IMR-90 (cell line): ENCODE measurements around the gene SEPHS2. TPM values are rescaled to one million over a fixed set of nuclear protein-coding genes. Genes with fewer than 3 reads are reported as not detected.

Experiments used
- ATAC-seq: fragments of 200-7000 bp; cut with Tn5 transposase; 2 replicates; pipeline ENCODE4 v1.9.1; 2020; ENCODE audit warnings: low read depth, mild to moderate bottlenecking, moderate library complexity
- BruUV-seq: library from RNA; stranded (reverse); fragments of 400-500 nt; replicated peaks from 2 replicates; lab custom pipeline; 2021; lab: Mats Ljungman, UMichigan
- CTCF ChIA-PET: fragments of 300-600 bp; formaldehyde crosslinking; extraction: SDS; loops from one replicate; lab custom pipeline; 2021; ENCODE audit warnings: antibody characterized with exemption; lab: Yijun Ruan, JAX
- POLR2A ChIA-PET: fragments of 300-600 bp; sonication (Branson Sonifier 250); formaldehyde crosslinking; loops from one replicate; lab custom pipeline; 2022; ENCODE audit warnings: antibody characterized with exemption; ENCODE audit not compliant: unreplicated experiment; lab: Charles Lee
- DNase-seq: peaks from one replicate; pipeline ENCODE4 v3.0.0; 2013
- H2AFZ ChIP-seq: replicated peaks from 2 replicates; pipeline ENCODE3; 2013; ENCODE audit warnings: low read length, mild to moderate bottlenecking; ENCODE audit not compliant: poor library complexity
- H2AK5ac ChIP-seq: 2 replicates; pipeline ENCODE4 v1.6.1; 2013; ENCODE audit warnings: low read depth, low read length, inconsistent platforms
- H2AK9ac ChIP-seq: replicated peaks from 2 replicates; pipeline ENCODE3; 2013; ENCODE audit warnings: mild to moderate bottlenecking, low read depth, low read length, moderate library complexity; ENCODE audit not compliant: poor library complexity
- H2BK120ac ChIP-seq: 2 replicates; pipeline ENCODE4 v1.6.1; 2013; ENCODE audit warnings: low read depth, low read length, inconsistent platforms
- H2BK15ac ChIP-seq: 3 replicates; pipeline ENCODE4 v1.6.1; 2013; ENCODE audit warnings: low read depth, low read length, inconsistent platforms
- H2BK20ac ChIP-seq: 2 replicates; pipeline ENCODE4 v1.6.1; 2013; ENCODE audit warnings: low read depth, mild to moderate bottlenecking, inconsistent platforms, low read length, moderate library complexity
- H2BK5ac ChIP-seq: 2 replicates; pipeline ENCODE4 v1.6.1; 2013; ENCODE audit warnings: mild to moderate bottlenecking, low read depth, low read length, inconsistent platforms; ENCODE audit not compliant: poor library complexity, severe bottlenecking
- H3K14ac ChIP-seq: replicated peaks from 2 replicates; pipeline ENCODE4 v1.6.1; 2013; ENCODE audit warnings: low read depth, low read length, inconsistent platforms
- H3K18ac ChIP-seq: 2 replicates; pipeline ENCODE4 v1.6.1; 2013; ENCODE audit warnings: low read depth, low read length, control low read depth
- H3K23ac ChIP-seq: 2 replicates; pipeline ENCODE4 v1.6.1; 2013; ENCODE audit warnings: low read depth, low read length, inconsistent platforms
- H3K27ac ChIP-seq: 2 replicates; pipeline ENCODE4 v1.5.1; 2013; ENCODE audit warnings: mild to moderate bottlenecking, control low read depth, low read length; ENCODE audit not compliant: insufficient read depth
- H3K27me3 ChIP-seq: 2 replicates; pipeline ENCODE4 v1.6.1; 2013; ENCODE audit warnings: low read length; ENCODE audit not compliant: control insufficient read depth, insufficient read depth
- H3K36me3 ChIP-seq: 2 replicates; pipeline ENCODE4 v1.6.1; 2013; ENCODE audit warnings: low read length, mixed read lengths; ENCODE audit not compliant: control insufficient read depth, insufficient read depth
- H3K4ac ChIP-seq: 2 replicates; pipeline ENCODE4 v1.6.1; 2013; ENCODE audit warnings: low read depth, low read length, inconsistent platforms
- H3K4me1 ChIP-seq: 2 replicates; pipeline ENCODE4 v1.6.1; 2013; ENCODE audit warnings: low read length, mixed read lengths; ENCODE audit not compliant: control insufficient read depth, insufficient read depth
- H3K4me2 ChIP-seq: 2 replicates; pipeline ENCODE4 v1.6.1; 2013; ENCODE audit warnings: low read depth, mild to moderate bottlenecking, control low read depth, low read length, moderate library complexity
- H3K4me3 ChIP-seq: 2 replicates; pipeline ENCODE4 v1.5.1; 2013; ENCODE audit warnings: low read depth, mild to moderate bottlenecking, control low read depth, low read length, moderate library complexity; ENCODE audit not compliant: insufficient read depth
- H3K56ac ChIP-seq: 2 replicates; pipeline ENCODE4 v1.6.1; 2013; ENCODE audit warnings: low read length, inconsistent platforms; ENCODE audit not compliant: insufficient read depth; ENCODE audit errors: extremely low read depth
- H3K79me1 ChIP-seq, 2 experiments: 2 replicates each; pipeline ENCODE4 v1.6.1; 2013; ENCODE audit warnings: low read length in 2 of 2, inconsistent platforms in 1 of 2, low read depth in 1 of 2
- H3K9ac ChIP-seq: 2 replicates; pipeline ENCODE4 v1.6.1; 2013; ENCODE audit warnings: low read depth, low read length, control low read depth
- H3K9me1 ChIP-seq: 2 replicates; pipeline ENCODE4 v1.6.1; 2013; ENCODE audit warnings: low read length, inconsistent platforms; ENCODE audit not compliant: insufficient read depth
- H3K9me3 ChIP-seq: 2 replicates; pipeline ENCODE4 v1.6.1; 2013; ENCODE audit warnings: low read length; ENCODE audit not compliant: control insufficient read depth, insufficient read depth
- H4K20me1 ChIP-seq: 2 replicates; pipeline ENCODE4 v1.6.1; 2013; ENCODE audit warnings: low read length, inconsistent platforms; ENCODE audit not compliant: insufficient read depth
- H4K5ac ChIP-seq: 2 replicates; pipeline ENCODE4 v1.6.1; 2013; ENCODE audit warnings: mild to moderate bottlenecking, low read depth, low read length, control low read depth
- H4K8ac ChIP-seq, 2 experiments: 2 replicates each; pipeline ENCODE4 v1.6.1; 2013; ENCODE audit warnings: low read depth in 2 of 2, low read length in 2 of 2, control low read depth in 1 of 2, inconsistent platforms in 1 of 2
- H4K91ac ChIP-seq: 2 replicates; pipeline ENCODE4 v1.6.1; 2013; ENCODE audit warnings: low read depth, low read length, inconsistent platforms; ENCODE audit not compliant: insufficient read depth
- BHLHE40 ChIP-seq: fragments of 150-350 bp; IDR thresholded peaks from 2 replicates; pipeline ENCODE4 v1.6.1; 2016; ENCODE audit warnings: mild to moderate bottlenecking, low read depth, low read length
- CEBPB ChIP-seq: IDR thresholded peaks from 2 replicates; pipeline ENCODE4 v1.6.1; 2012; ENCODE audit warnings: low read depth, low read length, improper control_type of control experiment
- FOS ChIP-seq: fragments of 150-350 bp; IDR thresholded peaks from 2 replicates; pipeline ENCODE4 v1.6.1; 2016; ENCODE audit warnings: low read depth, low read length
- MAFK ChIP-seq: IDR thresholded peaks from 2 replicates; pipeline ENCODE4 v1.6.1; 2012; ENCODE audit warnings: low read depth, low read length, improper control_type of control experiment
- MXI1 ChIP-seq: IDR thresholded peaks from 2 replicates; pipeline ENCODE4 v1.6.1; 2012; ENCODE audit warnings: low read depth, mild to moderate bottlenecking, low read length, moderate library complexity, borderline replicate concordance
- SMC3 ChIP-seq: fragments of 150-350 bp; IDR thresholded peaks from 2 replicates; pipeline ENCODE4 v1.6.1; 2016; ENCODE audit warnings: low read depth, mild to moderate bottlenecking, antibody characterized with exemption, low read length, moderate library complexity
- WGBS, 2 experiments: methylation state at CpG; one replicate each; pipeline versions ENCODE4 v1.1.5 to v1.1.7; 2013; ENCODE audit warnings: missing lambda C conversion rate in 2 of 2; ENCODE audit not compliant: insufficient read length in 1 of 2; ENCODE audit errors: extremely low coverage in 2 of 2; 5-methylcytosine and 5-hydroxymethylcytosine counted together
- dilution Hi-C: fragments of 300-500 bp; cut with HindIII; formaldehyde crosslinking; loops from one replicate; pipeline ENCODE4 v1.14.3; 2018; ENCODE audit warnings: low sequenced_read_pairs; ENCODE audit not compliant: unreplicated experiment
- in situ Hi-C: fragments of 300-500 bp; cut with MboI; formaldehyde crosslinking; loops from 3 replicates; pipeline ENCODE4 v1.14.3; 2019; ENCODE audit warnings: low sequenced_read_pairs, inconsistent platforms, mixed read lengths
- intact Hi-C: fragments of 100-400 bp; cut with micrococcal nuclease; formaldehyde crosslinking; loops from 2 replicates; pipeline ENCODE4 v1.10.0; 2022
- polyA plus RNA-seq, 3 experiments: library from polyadenylated mRNA; depleted of rRNA; stranded (reverse); fragments of >200 nt; gene quantifications; 2 replicates each; pipeline ENCODE4 v1.2.3, GENCODE V29; 2012; ENCODE audit warnings: low replicate concordance in 1 of 3
- total RNA-seq: library from RNA; depleted of rRNA; stranded (reverse); fragments of >200 nt; gene quantifications from 2 replicates; pipeline ENCODE4 v1.2.3, GENCODE V29; 2012
- TF ChIP-seq, protein P1 (sequence below): conservative IDR thresholded peaks from 2 replicates; pipeline ENCODE4 v1.5.1; 2012; ENCODE audit warnings: mild to moderate bottlenecking, low read depth, low read length, improper control_type of control experiment

The SEPHS2 gene
- total and polyA plus RNA-seq, 2 of the 4 experiments (the other 2 are of a cell fraction): 10.4 to 31.4 TPM

DNA sequence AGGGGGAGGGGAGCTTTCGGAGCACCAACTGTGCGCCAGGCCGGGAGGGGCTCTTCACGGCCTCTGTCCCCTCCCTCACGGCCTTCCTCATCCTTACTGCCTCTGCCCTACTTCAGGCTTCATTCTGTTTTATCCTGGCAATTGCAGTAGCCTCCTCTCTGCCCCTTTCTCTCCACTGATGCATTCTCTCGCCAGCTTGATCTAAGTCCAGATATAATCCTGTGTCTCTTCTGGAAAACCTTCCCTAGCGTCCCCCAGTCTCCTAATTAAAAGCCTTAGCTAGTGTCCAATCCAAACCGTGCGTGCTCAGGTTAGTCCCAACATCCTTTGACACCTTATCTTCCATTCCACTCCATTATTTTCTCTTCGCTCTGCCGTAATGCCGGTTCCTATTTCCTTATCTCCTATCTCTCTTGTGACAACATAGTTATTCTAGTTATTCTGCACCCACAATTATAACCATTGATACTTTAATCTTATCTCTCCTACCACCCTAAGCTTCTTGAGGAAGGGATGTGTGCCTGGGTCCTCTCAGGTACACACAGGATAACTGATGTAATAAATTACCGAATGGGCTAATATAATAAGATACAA, 49.6 kb downstream of the SEPHS2 start:
- in situ Hi-C loops: no loop called here

More for the DNA sequence above, 49.6 kb downstream of the SEPHS2 start:
- ATAC-seq: no peak; the same call in 1 of the 2 replicates
- peak overlapping the region; percentile 97 for H3K23ac ChIP-seq
- 18% methylated on average over 7 of the region's 13 CpGs; no CpG with 5 or more reads in 1 of the 2 experiments for WGBS, 2 experiments
- H2BK15ac ChIP-seq: no peak overlapping the region
- no peaks in the 10 kb centered on the region for H4K20me1 ChIP-seq
- H3K4me1 ChIP-seq: peaks cover 10% of the 10 kb centered on the region
- CTCF ChIA-PET: interaction anchor here (1.0 kb wide), 1 partner anchor 25 kb away, joined by 3 read pairs; no protein-coding TSS in a partner anchor
- POLR2A ChIA-PET: interaction anchor here (0.5 to 1.3 kb wide), 3 partner anchors 11 to 321 kb away, joined by 3 to 7 read pairs (median 5); partner anchors contain the start of gene ZNF771
- H2BK5ac ChIP-seq: peak overlapping the region; percentile 2
- peak overlapping the region; percentile 92 for H3K4me2 ChIP-seq
- H2AFZ ChIP-seq: peak overlapping the region; percentile 98
- H2BK20ac ChIP-seq: no peak overlapping the region
- no peak for TF ChIP-seq BHLHE40
- no peak for TF ChIP-seq MXI1
- TF ChIP-seq MAFK: no peak
- no peak for TF ChIP-seq SMC3
- TF ChIP-seq, protein P1, sequence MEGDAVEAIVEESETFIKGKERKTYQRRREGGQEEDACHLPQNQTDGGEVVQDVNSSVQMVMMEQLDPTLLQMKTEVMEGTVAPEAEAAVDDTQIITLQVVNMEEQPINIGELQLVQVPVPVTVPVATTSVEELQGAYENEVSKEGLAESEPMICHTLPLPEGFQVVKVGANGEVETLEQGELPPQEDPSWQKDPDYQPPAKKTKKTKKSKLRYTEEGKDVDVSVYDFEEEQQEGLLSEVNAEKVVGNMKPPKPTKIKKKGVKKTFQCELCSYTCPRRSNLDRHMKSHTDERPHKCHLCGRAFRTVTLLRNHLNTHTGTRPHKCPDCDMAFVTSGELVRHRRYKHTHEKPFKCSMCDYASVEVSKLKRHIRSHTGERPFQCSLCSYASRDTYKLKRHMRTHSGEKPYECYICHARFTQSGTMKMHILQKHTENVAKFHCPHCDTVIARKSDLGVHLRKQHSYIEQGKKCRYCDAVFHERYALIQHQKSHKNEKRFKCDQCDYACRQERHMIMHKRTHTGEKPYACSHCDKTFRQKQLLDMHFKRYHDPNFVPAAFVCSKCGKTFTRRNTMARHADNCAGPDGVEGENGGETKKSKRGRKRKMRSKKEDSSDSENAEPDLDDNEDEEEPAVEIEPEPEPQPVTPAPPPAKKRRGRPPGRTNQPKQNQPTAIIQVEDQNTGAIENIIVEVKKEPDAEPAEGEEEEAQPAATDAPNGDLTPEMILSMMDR: no peak
- TF ChIP-seq CEBPB: no peak
- TF ChIP-seq FOS: no peak
- no peak overlapping the region for H2BK120ac ChIP-seq
- H3K4me3 ChIP-seq: peak overlapping the region; percentile 95
- peak overlapping the region; percentile 70 for H3K27ac ChIP-seq
- H2AK5ac ChIP-seq: peak overlapping the region; percentile 83
- H2AK9ac ChIP-seq: peak overlapping the region; percentile 94
- dilution Hi-C loops (no loop called here), intact Hi-C loops (loop anchor here (2.0 kb wide), 2 partner anchors 13 to 17 kb away; no protein-coding TSS in a partner anchor)
- H3K9me1 ChIP-seq: no peaks in the 10 kb centered on the region
- DNase-seq: no peak
- H3K18ac ChIP-seq: no peak overlapping the region
- peak overlapping the region; percentile 49; the same call in 1 of the 2 replicates for H4K5ac ChIP-seq
- H3K27me3 ChIP-seq: no peaks in the 10 kb centered on the region
- peaks cover 12% of the 10 kb centered on the region; the same call in 1 of the 2 replicates for H3K36me3 ChIP-seq
- H3K79me1 ChIP-seq: peaks cover 0 to 52% of the 10 kb centered on the region in 2 experiments
- H3K56ac ChIP-seq: peak overlapping the region; percentile 72
- peak overlapping the region; percentile 80 for H3K14ac ChIP-seq
- H3K4ac ChIP-seq: peak overlapping the region; percentile 70
- peak overlapping the region in 1 of 2 experiments; percentile 59; a peak in 2 of 4 replicates for H4K8ac ChIP-seq
- peak overlapping the region; percentile 73 for H3K9ac ChIP-seq
- no peaks in the 10 kb centered on the region for H3K9me3 ChIP-seq
- 0 out of 2 replicates have a peak overlapping the region, but pooled peaks have one; percentile 14 for H4K91ac ChIP-seq
- BruUV-seq: no TSS peak
